Tibial nerve (tissue), 4 donors: ENCODE results near the gene TBL3. TPM values are rescaled to one million over a fixed set of nuclear protein-coding genes. Genes with fewer than 3 reads are reported as not detected.
A peak's percentile ranks its signal among the peaks of the same experiment; 100 is the strongest.

Experiments
- DNase-seq, 2 donors: peaks; one replicate each; pipeline ENCODE4 v3.0.0-alpha.2; 2019; ENCODE audit warnings: low spot score in 2 of 2
- H3K27ac ChIP-seq, 4 donors: fragments of 200-600 bp; sonication (generic) in 3 of 4; one replicate each; pipeline ENCODE4 v1.5.1; 2017 to 2019; ENCODE audit warnings: mild to moderate bottlenecking in 1 of 4
- H3K27me3 ChIP-seq, 2 donors: fragments of 200-600 bp; sonication (generic) in 1 of 2; one replicate each; pipeline versions ENCODE4 v1.5.1 to v1.6.0; 2017 to 2019
- H3K36me3 ChIP-seq, 3 donors: fragments of 200-600 bp; sonication (generic); one replicate each; pipeline ENCODE4 v1.5.1; 2018 to 2019
- H3K4me1 ChIP-seq, 4 donors: fragments of 200-600 bp; sonication (generic) in 3 of 4; one replicate each; pipeline ENCODE4 v1.5.1; 2017 to 2019
- H3K4me3 ChIP-seq, 4 donors: fragments of 200-600 bp; sonication (generic) in 3 of 4; one replicate each; pipeline ENCODE4 v1.5.1; 2017 to 2019; ENCODE audit warnings: mild to moderate bottlenecking in 1 of 4, moderate library complexity in 1 of 4
- H3K9me3 ChIP-seq, 4 donors: fragments of 200-600 bp; sonication (generic) in 3 of 4; one replicate each; pipeline ENCODE4 v1.5.1; 2017 to 2019
- CTCF ChIP-seq, 5 experiments: fragments of 200-600 bp in 3 of 5; fragments of 450-650 bp in 2 of 5; sonication (generic) in 3 of 5; IDR thresholded peaks; one replicate each; pipeline ENCODE4 v1.5.1; 2016 to 2019; ENCODE audit warnings: antibody characterized with exemption in 5 of 5, mild to moderate bottlenecking in 3 of 5, moderate library complexity in 2 of 5
- EP300 ChIP-seq, 2 donors: sonication (generic); formaldehyde crosslinking; IDR thresholded peaks; one replicate each; pipeline ENCODE4 v1.6.1; 2017; ENCODE audit warnings: antibody characterized with exemption in 2 of 2, mild to moderate bottlenecking in 1 of 2
- POLR2A ChIP-seq, 2 donors: fragments of 450-650 bp; IDR thresholded peaks; one replicate each; pipeline ENCODE4 v1.6.1; 2017; ENCODE audit warnings: antibody characterized with exemption in 2 of 2, mild to moderate bottlenecking in 2 of 2, moderate library complexity in 2 of 2
- WGBS, 2 donors: methylation state at CpG; one replicate each; pipeline ENCODE4 v1.1.5; 2018; 5-methylcytosine and 5-hydroxymethylcytosine counted together
- total RNA-seq, 4 donors: library from RNA; depleted of rRNA; stranded (reverse); fragments of >200 nt; gene quantifications; one replicate each; pipeline ENCODE4 v1.1.0, GENCODE V29; 2016

TBL3 gene
- total RNA-seq, 4 donors from 2014 or later: 37.6 to 70.8 (median 46.2) TPM

- no peak for DNase-seq
- peaks cover 0 to 5% of the 10 kb centered on the region in 2 donors for H3K27me3 ChIP-seq
- 4% methylated on average over 15 to 17 of the region's 22 CpGs for WGBS, 2 donors
- TF ChIP-seq CTCF (IDR thresholded peaks at IDR 0.05) (no peak), EP300 (IDR thresholded peaks at IDR 0.05) (no peak), POLR2A (IDR thresholded peaks at IDR 0.05) (no peak)
- no peaks in the 10 kb centered on the region for H3K9me3 ChIP-seq
- peak overlapping the region in 3 of 4 donors; percentile 90 to 95 (median 92) for H3K27ac ChIP-seq
- H3K4me1 ChIP-seq: peaks cover 0 to 27% (median 20%) of the 10 kb centered on the region in 4 donors
- peak overlapping the region; percentile 77 to 100 (median 84) for H3K4me3 ChIP-seq
- peaks cover 0 to 37% (median 26%) of the 10 kb centered on the region in 3 donors for H3K36me3 ChIP-seq
Observed at GRCh38 chr16:1972490-1972877, 631 bp downstream of the TBL3 start.

- Histone ChIP-seq H3K4me3 (no peak overlapping the region), H3K27ac (no peak overlapping the region), H3K9me3 (no peaks in the 10 kb centered on the region), H3K27me3 (peaks cover 0 to 12% of the 10 kb centered on the region in 2 donors), H3K4me1 (peaks cover 0 to 27% (median 20%) of the 10 kb centered on the region in 4 donors), H3K36me3 (peaks cover 0 to 48% (median 36%) of the 10 kb centered on the region in 3 donors)
- no peak for TF ChIP-seq EP300 (IDR thresholded peaks at IDR 0.05)
- no peak for TF ChIP-seq CTCF (IDR thresholded peaks at IDR 0.05)
- TF ChIP-seq POLR2A (IDR thresholded peaks at IDR 0.05): no peak
- no peak for DNase-seq
- whole genome bisulfite sequencing, 2 donors: 82 to 89% methylated on average over 15 to 16 of the region's 16 CpGs
Observed at GRCh38 chr16:1973461-1974156, 1.8 kb downstream of the TBL3 start.

GRCh38 chr16:1974157-1975070 is 2.6 kb downstream of the TBL3 start:
- 90 to 92% methylated on average over 27 to 31 of the region's 42 CpGs for WGBS, 2 donors
- no peak overlapping the region for H3K4me3 ChIP-seq
- peaks cover 0 to 20% of the 10 kb centered on the region in 2 donors for H3K27me3 ChIP-seq
- H3K27ac ChIP-seq: no peak overlapping the region
- no peak for DNase-seq
- TF ChIP-seq CTCF (IDR thresholded peaks at IDR 0.05) (no peak), EP300 (IDR thresholded peaks at IDR 0.05) (no peak), POLR2A (IDR thresholded peaks at IDR 0.05) (no peak)
- no peaks in the 10 kb centered on the region for H3K9me3 ChIP-seq
- peaks cover 0 to 32% (median 21%) of the 10 kb centered on the region in 4 donors for H3K4me1 ChIP-seq
- peaks cover 0 to 56% (median 36%) of the 10 kb centered on the region in 3 donors for H3K36me3 ChIP-seq

- H3K4me1 ChIP-seq: peaks cover 0 to 44% (median 24%) of the 10 kb centered on the region in 4 donors
- peaks cover 0 to 32% of the 10 kb centered on the region in 2 donors for H3K27me3 ChIP-seq
- no peak overlapping the region for H3K27ac ChIP-seq
- no peaks in the 10 kb centered on the region for H3K9me3 ChIP-seq
- no peak overlapping the region for H3K4me3 ChIP-seq
- 92 to 95% methylated on average over 25 to 26 of the region's 33 CpGs for WGBS, 2 donors
- TF ChIP-seq EP300 (IDR thresholded peaks at IDR 0.05) (no peak), POLR2A (IDR thresholded peaks at IDR 0.05) (no peak), CTCF (IDR thresholded peaks at IDR 0.05) (no peak)
- peaks cover 0 to 58% (median 36%) of the 10 kb centered on the region in 3 donors for H3K36me3 ChIP-seq
- DNase-seq: no peak
Observed at GRCh38 chr16:1975432-1976215, 3.8 kb downstream of the TBL3 start.
